DND-41 (cell line): ENCODE results near the gene LACC1.

Experiments
- ATAC-seq: fragments of 200-7000 bp; cut with Tn5 transposase; 3 replicates; pipeline ENCODE4 v1.9.1; 2021; ENCODE audit warnings: low read depth; ENCODE audit not compliant: insufficient read depth
- DNase-seq: peaks from one replicate; pipeline ENCODE4 v3.0.0-alpha.2; 2020
- H2AFZ ChIP-seq: 2 replicates; pipeline ENCODE4 v1.6.0; 2012; ENCODE audit warnings: low read depth, low read length
- H3K27ac ChIP-seq: 2 replicates; pipeline ENCODE4 v1.5.1; 2012; ENCODE audit warnings: low read length, inconsistent platforms
- H3K27me3 ChIP-seq: fragments of 200-600 bp; sonication (generic); 2 replicates; pipeline ENCODE4 v1.6.0; 2012; ENCODE audit warnings: low read length, mild to moderate bottlenecking, inconsistent platforms; ENCODE audit not compliant: insufficient read depth, poor library complexity
- H3K36me3 ChIP-seq: 2 replicates; pipeline ENCODE4 v1.5.1; 2012; ENCODE audit warnings: low read length, inconsistent platforms; ENCODE audit not compliant: insufficient read depth
- H3K4me1 ChIP-seq: 2 replicates; pipeline ENCODE4 v1.5.1; 2012; ENCODE audit warnings: mild to moderate bottlenecking, low read length; ENCODE audit not compliant: insufficient read depth
- H3K4me2 ChIP-seq: 2 replicates; pipeline ENCODE4 v1.6.0; 2012; ENCODE audit warnings: mild to moderate bottlenecking, moderate library complexity, low read length, inconsistent platforms; ENCODE audit not compliant: insufficient read depth
- H3K4me3 ChIP-seq, 2 experiments: fragments of 200-600 bp in 1 of 2; shearing (Covaris generic) in 1 of 2; 2 replicates each; pipeline ENCODE4 v1.5.1; 2012 to 2016; ENCODE audit warnings: inconsistent platforms in 2 of 2, low read length in 2 of 2, mild to moderate bottlenecking in 2 of 2, low read depth in 1 of 2, moderate library complexity in 1 of 2
- H3K79me2 ChIP-seq: 2 replicates; pipeline ENCODE4 v1.6.0; 2012; ENCODE audit warnings: low read length, inconsistent platforms; ENCODE audit not compliant: insufficient read depth
- H3K9ac ChIP-seq: 2 replicates; pipeline ENCODE4 v1.6.0; 2012; ENCODE audit warnings: low read depth, mild to moderate bottlenecking, inconsistent platforms, low read length, moderate library complexity
- H3K9me3 ChIP-seq: 2 replicates; pipeline ENCODE4 v1.5.1; 2012; ENCODE audit warnings: low read length, moderate library complexity, mild to moderate bottlenecking, inconsistent platforms; ENCODE audit not compliant: insufficient read depth, severe bottlenecking
- H4K20me1 ChIP-seq: 2 replicates; pipeline ENCODE4 v1.6.0; 2012; ENCODE audit warnings: low read length; ENCODE audit not compliant: insufficient read depth
- EZH2 ChIP-seq: IDR thresholded peaks from 3 replicates; pipeline ENCODE4 v1.6.1; 2012; ENCODE audit warnings: borderline replicate concordance, low read depth, mild to moderate bottlenecking, moderate library complexity, low read length, inconsistent platforms; ENCODE audit not compliant: severe bottlenecking
- TF ChIP-seq, protein P1 (sequence below): IDR thresholded peaks from 2 replicates; pipeline ENCODE4 v1.5.1; 2012; ENCODE audit warnings: borderline replicate concordance, low read length, moderate library complexity, mild to moderate bottlenecking; ENCODE audit not compliant: poor library complexity, severe bottlenecking; ENCODE audit errors: extremely low read depth

The LACC1 gene

DNA sequence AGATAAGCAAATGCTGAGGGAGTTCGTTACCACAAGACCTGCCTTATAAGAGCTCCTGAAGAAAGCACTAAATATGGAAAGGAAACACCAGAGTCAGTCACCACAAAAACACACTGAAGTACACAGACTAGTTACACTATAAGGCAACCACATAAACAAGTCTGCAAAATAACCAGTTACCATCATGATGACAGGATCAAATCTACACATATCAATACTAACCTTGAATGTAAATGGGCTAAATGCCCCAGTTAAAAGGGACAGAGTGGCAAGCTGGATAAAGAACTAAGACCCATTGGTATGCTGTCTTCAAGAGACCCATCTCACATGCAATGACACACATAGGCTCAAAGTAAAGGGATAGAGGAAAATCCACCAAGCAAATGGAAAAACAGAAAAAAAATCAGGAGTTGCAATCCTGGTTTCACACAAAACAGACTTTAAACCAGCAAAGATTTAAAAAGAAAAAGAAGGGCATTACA lies 26.7 kb upstream of the LACC1 start:
- ATAC-seq = no peak
- Histone ChIP-seq H3K79me2 (no peaks in the 10 kb centered on the region), H4K20me1 (no peaks in the 10 kb centered on the region), H3K4me1 (no peaks in the 10 kb centered on the region), H3K27me3 (no peaks in the 10 kb centered on the region), H3K36me3 (no peaks in the 10 kb centered on the region), H3K4me2 (no peak overlapping the region), H2AFZ (no peak overlapping the region), H3K27ac (no peak overlapping the region), H3K9ac (no peak overlapping the region), H3K9me3 (peaks cover 11% of the 10 kb centered on the region), H3K4me3 (no peak overlapping the region)
- no peak for DNase-seq
- no peak for TF ChIP-seq EZH2

DNA sequence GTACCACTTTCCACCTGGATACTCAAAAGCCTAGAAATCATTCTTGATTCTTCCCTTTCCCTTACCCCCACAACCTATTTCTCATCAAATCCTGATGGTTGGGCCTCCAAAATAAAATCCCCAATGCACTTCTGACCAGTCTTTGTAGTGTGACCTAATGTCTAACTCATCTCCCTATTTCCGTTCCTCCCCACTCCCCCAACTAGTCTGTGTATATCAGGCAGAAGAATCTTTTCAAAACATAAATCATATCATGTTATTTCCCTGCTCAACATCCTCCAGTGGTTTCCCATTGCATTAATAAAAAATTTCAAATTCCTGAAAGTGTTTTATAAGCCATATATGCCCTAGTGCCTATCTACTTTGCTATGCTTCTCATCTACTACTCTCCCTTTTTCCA lies 17.8 kb upstream of the LACC1 start:
- H3K79me2 ChIP-seq = no peaks in the 10 kb centered on the region
- no peaks in the 10 kb centered on the region for H4K20me1 ChIP-seq
- DNase-seq = no peak
- no peaks in the 10 kb centered on the region for H3K9me3 ChIP-seq
- no peak overlapping the region for H3K27ac ChIP-seq
- H3K4me2 ChIP-seq = no peak overlapping the region
- H3K36me3 ChIP-seq = no peaks in the 10 kb centered on the region
- peaks cover 3% of the 10 kb centered on the region for H3K27me3 ChIP-seq
- no peaks in the 10 kb centered on the region for H3K4me1 ChIP-seq
- ATAC-seq = no peak
- no peak overlapping the region for H3K9ac ChIP-seq
- no peak overlapping the region for H2AFZ ChIP-seq
- no peak for TF ChIP-seq EZH2
- TF ChIP-seq, protein P1, sequence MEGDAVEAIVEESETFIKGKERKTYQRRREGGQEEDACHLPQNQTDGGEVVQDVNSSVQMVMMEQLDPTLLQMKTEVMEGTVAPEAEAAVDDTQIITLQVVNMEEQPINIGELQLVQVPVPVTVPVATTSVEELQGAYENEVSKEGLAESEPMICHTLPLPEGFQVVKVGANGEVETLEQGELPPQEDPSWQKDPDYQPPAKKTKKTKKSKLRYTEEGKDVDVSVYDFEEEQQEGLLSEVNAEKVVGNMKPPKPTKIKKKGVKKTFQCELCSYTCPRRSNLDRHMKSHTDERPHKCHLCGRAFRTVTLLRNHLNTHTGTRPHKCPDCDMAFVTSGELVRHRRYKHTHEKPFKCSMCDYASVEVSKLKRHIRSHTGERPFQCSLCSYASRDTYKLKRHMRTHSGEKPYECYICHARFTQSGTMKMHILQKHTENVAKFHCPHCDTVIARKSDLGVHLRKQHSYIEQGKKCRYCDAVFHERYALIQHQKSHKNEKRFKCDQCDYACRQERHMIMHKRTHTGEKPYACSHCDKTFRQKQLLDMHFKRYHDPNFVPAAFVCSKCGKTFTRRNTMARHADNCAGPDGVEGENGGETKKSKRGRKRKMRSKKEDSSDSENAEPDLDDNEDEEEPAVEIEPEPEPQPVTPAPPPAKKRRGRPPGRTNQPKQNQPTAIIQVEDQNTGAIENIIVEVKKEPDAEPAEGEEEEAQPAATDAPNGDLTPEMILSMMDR = no peak
- no peak overlapping the region for H3K4me3 ChIP-seq

DNA sequence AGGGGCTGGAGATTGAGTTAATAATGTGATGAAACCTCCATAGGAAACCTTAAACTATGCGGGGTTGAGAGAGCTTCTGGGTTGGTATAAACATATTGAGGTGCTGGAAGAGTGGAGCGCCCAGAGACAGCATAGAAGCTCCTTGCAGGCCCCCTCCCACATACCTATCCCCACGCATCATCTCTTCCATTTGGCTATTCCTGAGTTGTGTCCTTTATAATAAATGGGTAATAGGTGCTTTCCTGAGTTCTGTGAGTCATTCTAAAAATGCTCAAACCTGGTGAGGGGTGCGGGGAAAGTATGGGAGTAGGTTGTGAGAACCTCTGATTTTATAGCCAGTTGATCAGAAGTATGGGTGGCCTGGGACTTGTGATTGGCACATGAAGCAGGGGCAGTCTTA lies 14.8 kb upstream of the LACC1 start:
- TF ChIP-seq, protein P1 = no peak
- no peak for TF ChIP-seq EZH2
- Histone ChIP-seq H3K27ac (no peak overlapping the region), H3K4me2 (no peak overlapping the region), H3K27me3 (peaks cover 7% of the 10 kb centered on the region), H4K20me1 (no peaks in the 10 kb centered on the region), H2AFZ (no peak overlapping the region), H3K36me3 (no peaks in the 10 kb centered on the region), H3K79me2 (no peaks in the 10 kb centered on the region), H3K4me1 (no peaks in the 10 kb centered on the region), H3K4me3 (no peak overlapping the region), H3K9me3 (no peaks in the 10 kb centered on the region), H3K9ac (no peak overlapping the region)
- DNase-seq = no peak
- ATAC-seq = no peak

DNA sequence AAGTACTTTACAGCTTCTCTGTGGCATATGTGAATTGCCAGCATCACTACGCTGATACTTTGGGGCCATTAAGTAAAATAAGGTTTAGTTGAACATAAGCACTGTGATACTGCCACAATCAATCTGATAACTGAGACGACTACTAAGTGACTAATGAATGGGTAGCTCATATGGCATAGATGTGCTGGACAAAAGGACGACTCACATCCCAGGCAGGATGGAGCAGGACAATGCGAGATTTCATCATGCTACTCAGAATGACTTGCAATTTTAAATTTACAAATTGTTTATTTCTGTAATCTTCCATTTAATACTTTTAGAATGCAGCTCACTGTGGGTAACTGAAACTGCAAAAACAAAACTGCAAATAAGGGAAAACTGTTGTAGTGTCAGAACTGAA lies 13.8 kb upstream of the LACC1 start:
- Histone ChIP-seq H3K27me3 (peaks cover 7% of the 10 kb centered on the region), H3K4me3 (no peak overlapping the region), H3K4me2 (no peak overlapping the region), H2AFZ (no peak overlapping the region), H3K9ac (no peak overlapping the region), H3K9me3 (no peaks in the 10 kb centered on the region), H3K79me2 (no peaks in the 10 kb centered on the region), H3K4me1 (no peaks in the 10 kb centered on the region), H3K27ac (no peak overlapping the region), H4K20me1 (no peaks in the 10 kb centered on the region), H3K36me3 (no peaks in the 10 kb centered on the region)
- TF ChIP-seq, protein P1 = no peak
- TF ChIP-seq EZH2 = no peak
- DNase-seq = no peak
- ATAC-seq = no peak
